HG03565 (cell line): ENCODE results near the gene MREG.
"Not testable (repeated sequence)": the region's sequence is repeated elsewhere in the genome, so short reads cannot be mapped to it uniquely, and the experiment has no call there.

Experiments
- ATAC-seq: cut with Tn5 transposase; IDR thresholded peaks from one replicate; pipeline ENCODE4 v1.9.1; 2021; ENCODE audit warnings: mild to moderate bottlenecking, moderate library complexity; ENCODE audit not compliant: unreplicated experiment

MREG gene

GRCh38 chr2:216021768-216022565, 8.6 kb upstream of the MREG start:
- ATAC-seq, result no peak

GRCh38 chr2:216018709-216019108, 5.4 kb upstream of the MREG start:
- ATAC-seq, result no peak

GRCh38 chr2:216017365-216017764, 4.0 kb upstream of the MREG start:
- peak; percentile 23 for ATAC-seq

GRCh38 chr2:216016581-216016980, 3.2 kb upstream of the MREG start:
- ATAC-seq, result no peak

- ATAC-seq, result peak; percentile 81
Measured at GRCh38 chr2:216015722-216016464, 2.5 kb upstream of the MREG start.

GRCh38 chr2:216014986-216015385, 1.6 kb upstream of the MREG start:
- ATAC-seq, result no peak

- ATAC-seq, result no peak
Measured at GRCh38 chr2:216014006-216014405, 655 bp upstream of the MREG start.

GRCh38 chr2:216012830-216013079, 596 bp downstream of the MREG start:
- no peak for ATAC-seq

GRCh38 chr2:216012133-216012829, 1.1 kb downstream of the MREG start:
- ATAC-seq, result no peak

GRCh38 chr2:216009215-216009614, 4.1 kb downstream of the MREG start:
- not testable (repeated sequence) for ATAC-seq

- ATAC-seq, result no peak
Measured at GRCh38 chr2:216008387-216008786, 5.0 kb downstream of the MREG start.

GRCh38 chr2:216006164-216006663, 7.1 kb downstream of the MREG start:
- peak; percentile 33 for ATAC-seq

GRCh38 chr2:216004697-216005283, 8.6 kb downstream of the MREG start:
- ATAC-seq, result peak; percentile 34

- no peak for ATAC-seq
Measured at GRCh38 chr2:216003876-216004696, 9.3 kb downstream of the MREG start.

GRCh38 chr2:216002693-216003092, 10.7 kb downstream of the MREG start:
- ATAC-seq, result no peak

- ATAC-seq, result no peak
Measured at GRCh38 chr2:216002101-216002678, 11.2 kb downstream of the MREG start.

GRCh38 chr2:216001216-216002100, 11.9 kb downstream of the MREG start:
- ATAC-seq, result no peak

- no peak for ATAC-seq
Measured at GRCh38 chr2:215998636-215999035, 14.7 kb downstream of the MREG start.

GRCh38 chr2:215997219-215997618, 16.1 kb downstream of the MREG start:
- no peak for ATAC-seq
